Glomerular visceral epithelial cell (primary cell): ENCODE measurements around the gene MTF2.
"Not testable (repeated sequence)": the region's sequence is repeated elsewhere in the genome, so short reads cannot be mapped to it uniquely, and the experiment has no call there.

ENCODE experiments used
- DNase-seq: peaks from one replicate; pipeline ENCODE4 v3.0.0-alpha.2; 2016; ENCODE audit errors: extremely low spot score

The MTF2 gene

DNA sequence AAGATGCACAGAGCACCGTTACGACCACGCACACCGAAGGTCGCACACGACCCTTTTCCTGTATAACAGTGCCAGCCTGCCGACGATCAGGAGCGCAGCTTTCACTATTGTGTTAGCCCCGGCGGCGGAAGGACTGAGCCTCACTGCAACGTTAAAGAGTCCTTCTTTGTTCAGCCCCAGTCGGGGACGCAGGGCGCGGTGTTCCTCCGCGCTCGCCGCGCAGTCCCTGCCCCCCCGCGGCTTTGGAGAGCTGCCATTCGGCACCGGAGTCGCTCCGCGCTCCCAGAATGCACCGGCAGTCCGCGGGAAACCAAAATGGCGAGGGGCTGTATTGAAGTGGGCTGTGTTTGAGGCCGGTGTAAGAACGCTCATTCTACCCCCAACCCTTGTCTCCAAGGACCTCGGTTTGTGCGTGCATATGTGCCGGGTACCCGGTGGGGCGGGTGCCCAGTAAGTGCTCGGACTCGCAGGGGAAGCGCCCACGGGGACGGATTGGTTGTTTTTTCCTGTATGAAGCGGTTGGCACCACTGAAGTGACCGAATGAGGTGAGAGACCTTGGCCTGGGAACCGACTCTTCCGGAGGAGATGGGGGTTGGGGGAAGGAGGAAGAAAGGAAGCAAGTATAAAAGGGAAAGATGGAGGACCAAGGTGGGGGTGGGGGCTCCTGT, at the start of gene MTF2:
Gene MTF2 (plus strand): TSS at position 298 of the 669 bp plus-strand sequence. CDS start 244 bp downstream, at position 542.
- DNase-seq, result peak; percentile 97

DNA sequence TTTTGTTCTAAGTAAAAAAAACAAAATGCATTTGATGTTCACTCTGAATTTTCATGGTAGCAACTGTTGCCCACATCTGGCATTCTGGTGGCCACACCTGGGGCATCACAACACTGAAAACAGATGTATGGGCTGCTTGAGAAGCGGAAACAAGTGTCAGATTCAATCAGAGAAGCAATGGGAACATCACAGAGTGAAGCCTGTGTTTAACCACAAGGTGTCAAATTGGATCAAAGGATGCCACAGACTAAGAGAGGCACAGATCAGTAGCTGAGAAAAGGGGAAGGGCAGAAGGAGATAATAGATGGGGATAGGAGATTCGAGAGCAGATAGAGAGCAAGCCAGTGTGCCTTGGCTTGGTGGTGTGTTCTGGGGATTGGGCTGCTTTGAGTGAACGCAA, 49.8 kb upstream of the MTF2 start:
- no peak for DNase-seq

DNA sequence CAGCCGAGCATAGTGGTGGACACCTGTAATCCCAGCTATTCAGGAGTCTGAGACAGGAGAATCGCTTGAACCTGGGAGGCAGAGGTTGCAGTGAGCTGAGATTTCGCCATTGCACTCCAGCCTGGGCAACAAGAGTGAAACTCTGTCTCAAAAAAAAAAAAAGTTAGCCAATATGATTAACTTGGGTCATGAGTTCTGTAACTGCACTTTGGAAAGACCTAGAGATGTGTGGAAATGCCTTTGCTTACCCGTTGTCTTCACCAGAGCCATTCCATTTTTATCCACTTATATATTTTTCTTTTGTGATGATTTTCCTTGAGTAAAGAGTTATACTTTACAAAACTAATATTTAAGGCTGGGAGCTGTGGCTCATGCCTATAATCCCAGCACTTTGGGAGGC, 48.9 kb upstream of the MTF2 start:
- not testable (repeated sequence) for DNase-seq

DNA sequence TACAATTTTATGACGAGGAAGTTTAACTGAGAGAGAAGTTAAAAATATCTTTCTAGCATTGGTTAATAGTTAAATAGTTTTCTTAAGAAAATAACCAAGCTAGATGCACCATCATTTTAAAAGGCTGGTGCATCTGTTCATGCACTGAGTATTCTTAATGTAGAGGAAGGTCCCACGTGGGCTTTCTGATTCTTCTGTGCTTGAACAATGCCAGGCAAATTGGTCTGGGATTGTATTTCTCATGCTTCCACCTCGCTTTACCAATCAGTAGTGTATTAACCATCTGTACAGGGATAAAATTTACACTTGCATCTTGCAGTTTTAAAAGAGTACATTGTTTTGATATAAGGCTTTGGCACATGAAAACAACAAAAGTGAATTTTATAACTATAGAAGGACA, 47.4 kb upstream of the MTF2 start:
- no peak for DNase-seq

DNA sequence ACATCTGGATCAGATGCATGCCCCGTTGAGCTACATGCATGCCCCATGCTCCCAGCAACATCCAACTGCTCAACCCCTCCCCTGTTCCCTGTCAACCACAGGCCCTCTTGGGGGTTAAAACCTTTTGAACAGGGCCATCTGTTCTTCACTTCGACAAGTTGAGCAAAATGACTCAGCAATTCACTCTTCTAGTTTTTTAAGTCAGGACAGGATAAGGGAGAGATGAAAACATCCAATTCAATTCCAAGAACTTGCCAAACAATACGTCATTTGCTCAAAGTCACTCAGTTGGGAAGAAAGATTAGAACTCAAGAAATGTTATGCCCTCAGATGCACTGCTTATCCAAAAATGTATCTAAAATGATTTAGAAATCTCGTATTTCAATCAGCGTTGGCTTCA, 46.1 kb upstream of the MTF2 start:
- DNase-seq, result no peak

DNA sequence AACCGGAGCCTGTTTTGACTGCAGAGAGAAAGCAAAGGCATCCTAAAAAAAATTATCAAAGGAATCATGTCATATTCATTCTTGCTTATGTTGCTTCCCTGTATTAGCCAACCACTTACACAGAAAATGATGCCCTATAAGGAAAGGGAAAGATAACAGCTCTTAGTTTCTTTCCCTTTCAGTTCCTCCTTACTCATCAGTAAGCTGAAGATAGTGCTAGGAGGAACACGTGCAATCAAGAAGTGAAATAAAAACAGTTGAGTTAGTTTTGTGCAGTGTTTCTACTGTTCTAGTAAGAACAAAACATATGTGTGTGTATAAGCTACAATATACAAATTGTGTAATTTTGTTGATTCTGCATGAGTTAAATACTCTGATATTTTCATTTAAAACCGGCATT, 45.3 kb upstream of the MTF2 start:
- no peak for DNase-seq

DNA sequence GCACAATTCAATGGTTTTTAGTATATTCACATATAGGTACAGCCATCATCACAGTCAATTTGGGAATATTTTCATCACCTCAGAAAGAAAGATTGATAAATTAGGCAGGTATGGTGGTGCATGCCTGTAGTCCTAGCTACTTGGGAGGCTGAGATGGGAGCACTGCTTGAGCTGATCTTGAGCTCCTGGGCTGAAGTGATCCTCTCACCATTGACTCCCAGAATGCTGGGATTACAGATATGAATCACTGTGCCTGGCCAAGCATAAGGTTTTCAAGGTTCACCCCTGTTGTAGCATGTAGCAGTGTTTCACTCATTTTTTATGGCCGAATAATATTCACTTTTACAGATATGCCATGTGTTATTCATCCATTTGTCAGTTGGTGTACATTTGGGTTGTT, 44.7 kb upstream of the MTF2 start:
- DNase-seq, result no peak

DNA sequence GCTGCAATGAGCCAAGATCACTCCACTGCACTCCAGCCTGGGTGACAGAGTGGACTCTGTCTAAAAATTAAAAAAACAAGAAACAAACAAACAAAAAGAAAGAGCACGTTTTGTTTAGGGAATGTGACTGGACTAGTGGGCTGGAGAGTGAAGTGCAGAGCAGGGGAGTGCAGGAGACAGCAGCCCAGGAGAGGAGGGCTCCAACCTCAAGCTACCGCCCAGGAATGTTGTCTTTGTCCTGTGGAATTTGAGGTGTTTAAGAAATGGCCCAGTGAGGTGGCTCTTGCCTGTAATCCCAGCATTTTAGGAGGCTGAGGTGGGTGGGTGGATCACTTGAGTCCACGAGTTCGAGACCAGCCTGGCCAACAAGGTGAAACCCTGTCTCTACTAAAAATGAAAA, 42.4 kb upstream of the MTF2 start:
- no peak for DNase-seq

DNA sequence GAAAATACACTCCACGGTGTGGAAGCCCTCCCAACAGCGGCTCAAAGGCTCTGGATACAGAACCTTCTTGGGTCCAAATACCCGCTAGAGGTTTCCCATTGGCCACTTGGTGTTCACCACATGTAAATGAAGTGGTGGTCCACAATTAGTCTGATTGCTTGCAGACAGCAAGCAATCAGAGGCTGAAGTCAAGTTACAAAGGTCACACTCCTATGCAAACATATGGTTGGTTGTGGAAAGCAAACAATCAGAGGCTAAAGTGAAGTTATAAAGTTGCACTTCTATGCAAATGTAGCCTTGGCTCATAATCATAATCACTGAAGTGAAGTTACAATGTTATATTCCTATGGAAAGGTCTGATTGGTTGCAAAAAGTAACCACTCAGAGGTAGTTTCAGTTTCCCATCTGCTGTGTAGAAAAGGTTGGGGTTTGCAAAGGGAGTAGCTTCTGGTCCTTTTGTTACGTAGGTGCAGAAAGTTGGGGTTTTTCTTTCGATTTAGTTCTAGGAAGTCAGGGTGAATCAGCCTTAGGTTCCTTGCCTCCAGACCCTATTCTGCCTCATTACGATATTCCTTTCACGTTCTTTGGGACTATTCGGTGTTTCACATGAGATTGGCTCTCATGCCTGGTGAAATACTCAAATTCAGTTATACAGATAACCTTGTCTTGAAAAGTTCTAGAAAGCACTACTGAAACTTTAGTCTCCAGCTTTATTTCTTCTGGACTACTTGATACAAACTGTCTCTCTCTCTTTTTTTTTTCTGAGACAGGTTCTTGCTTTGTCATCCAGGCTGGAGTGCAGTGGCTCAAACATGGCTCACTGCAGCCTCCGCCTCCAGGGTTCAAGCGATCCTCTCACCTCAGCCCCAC, 36.7 kb upstream of the MTF2 start:
- no peak for DNase-seq

DNA sequence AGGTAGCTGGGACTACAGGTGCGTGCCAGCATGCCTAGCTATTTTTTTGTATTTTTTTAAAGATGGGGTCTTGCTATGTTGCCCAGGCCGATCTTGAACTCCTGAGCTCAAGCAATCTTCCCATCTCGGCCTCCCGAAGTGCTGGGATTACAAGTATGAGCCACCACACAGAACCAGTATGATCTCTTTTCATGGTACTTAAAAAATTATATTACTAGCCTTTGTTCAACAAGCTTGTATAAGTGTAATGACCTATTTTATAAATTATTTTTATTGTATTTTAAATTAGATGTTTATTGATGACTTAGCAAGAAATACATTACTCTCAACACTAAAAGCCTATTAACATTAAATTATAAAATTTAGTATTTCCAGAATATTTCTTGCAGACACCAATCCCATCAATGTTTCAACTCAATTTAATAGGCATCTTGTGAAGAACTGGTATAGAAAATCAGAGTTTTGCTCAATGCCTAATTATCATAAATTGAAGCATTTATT, 36.0 kb upstream of the MTF2 start:
- no peak for DNase-seq

DNA sequence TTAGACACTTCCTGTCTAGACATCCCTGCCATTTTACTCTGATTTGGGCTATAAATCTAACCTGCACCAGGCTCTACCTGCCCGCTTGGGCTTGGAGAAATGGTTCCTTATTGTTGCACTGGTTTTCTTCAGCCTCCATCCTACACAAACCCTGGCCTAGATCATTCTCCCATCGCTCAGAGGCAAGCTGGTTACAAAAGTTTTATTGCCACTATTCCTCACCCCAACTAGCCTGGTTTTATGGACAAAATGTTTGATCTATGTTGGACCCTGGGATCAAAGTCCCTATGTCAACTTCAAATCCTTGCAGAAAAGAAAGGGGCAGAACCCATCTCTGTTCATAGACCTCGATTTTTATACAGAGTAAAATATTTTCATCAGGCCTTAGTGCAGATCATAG, 31.5 kb upstream of the MTF2 start:
- no peak for DNase-seq

DNA sequence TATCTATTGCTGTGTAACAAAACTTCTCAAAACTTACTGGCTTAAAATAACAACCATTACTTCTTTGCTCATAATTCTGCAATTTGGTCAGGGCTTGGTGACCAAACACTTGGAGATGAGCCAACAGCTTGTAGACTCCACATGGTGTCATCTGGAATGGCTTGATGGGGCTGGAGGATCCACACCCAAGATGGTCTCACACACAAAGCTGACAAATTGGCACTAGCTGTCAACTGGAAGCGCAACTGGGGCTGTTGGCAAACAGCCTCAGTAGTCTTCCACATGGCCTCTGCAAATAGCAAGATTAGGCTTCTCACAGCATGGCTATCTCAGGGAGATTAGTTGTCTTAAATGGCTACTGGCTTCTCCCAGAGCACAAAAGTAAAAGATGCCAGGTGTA, 27.1 kb upstream of the MTF2 start:
- no peak for DNase-seq

DNA sequence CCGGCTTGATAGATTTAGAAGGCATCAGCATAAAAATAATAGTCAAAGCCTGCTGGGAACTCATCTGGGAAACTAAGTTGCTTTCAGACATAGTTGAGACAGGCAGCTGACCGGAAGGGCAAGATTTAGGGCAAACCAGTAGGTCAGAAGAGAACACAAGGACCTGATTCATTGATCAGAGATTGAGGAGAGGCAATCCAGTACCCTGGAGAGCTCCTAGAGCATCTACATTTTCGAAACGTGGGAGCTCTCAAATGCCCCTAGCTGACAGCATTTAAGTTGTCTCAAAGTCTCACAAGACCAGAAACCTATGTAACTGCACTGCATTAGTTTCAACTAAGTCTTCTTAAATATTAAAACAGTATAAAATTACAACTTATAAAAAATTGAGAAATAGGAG, 22.9 kb upstream of the MTF2 start:
- DNase-seq, result no peak

DNA sequence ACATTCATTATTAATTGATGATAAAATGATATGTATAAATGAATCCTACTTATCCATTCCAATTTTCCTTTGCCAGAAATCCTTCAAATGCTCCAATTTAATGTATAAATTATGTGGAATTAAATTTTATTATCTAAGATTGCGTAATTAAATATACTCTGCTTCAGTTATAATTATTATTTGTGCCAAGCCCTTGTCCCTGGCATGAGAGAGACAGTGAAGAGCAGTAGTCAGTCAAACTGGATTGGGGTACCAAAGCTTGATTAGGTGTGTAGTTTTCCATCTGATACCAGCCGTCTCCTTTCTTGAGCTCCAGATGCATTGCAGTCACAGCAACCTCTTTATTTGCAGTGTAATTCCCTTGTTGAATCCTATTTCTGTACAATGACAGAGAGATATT, 22.4 kb upstream of the MTF2 start:
- DNase-seq, result no peak

DNA sequence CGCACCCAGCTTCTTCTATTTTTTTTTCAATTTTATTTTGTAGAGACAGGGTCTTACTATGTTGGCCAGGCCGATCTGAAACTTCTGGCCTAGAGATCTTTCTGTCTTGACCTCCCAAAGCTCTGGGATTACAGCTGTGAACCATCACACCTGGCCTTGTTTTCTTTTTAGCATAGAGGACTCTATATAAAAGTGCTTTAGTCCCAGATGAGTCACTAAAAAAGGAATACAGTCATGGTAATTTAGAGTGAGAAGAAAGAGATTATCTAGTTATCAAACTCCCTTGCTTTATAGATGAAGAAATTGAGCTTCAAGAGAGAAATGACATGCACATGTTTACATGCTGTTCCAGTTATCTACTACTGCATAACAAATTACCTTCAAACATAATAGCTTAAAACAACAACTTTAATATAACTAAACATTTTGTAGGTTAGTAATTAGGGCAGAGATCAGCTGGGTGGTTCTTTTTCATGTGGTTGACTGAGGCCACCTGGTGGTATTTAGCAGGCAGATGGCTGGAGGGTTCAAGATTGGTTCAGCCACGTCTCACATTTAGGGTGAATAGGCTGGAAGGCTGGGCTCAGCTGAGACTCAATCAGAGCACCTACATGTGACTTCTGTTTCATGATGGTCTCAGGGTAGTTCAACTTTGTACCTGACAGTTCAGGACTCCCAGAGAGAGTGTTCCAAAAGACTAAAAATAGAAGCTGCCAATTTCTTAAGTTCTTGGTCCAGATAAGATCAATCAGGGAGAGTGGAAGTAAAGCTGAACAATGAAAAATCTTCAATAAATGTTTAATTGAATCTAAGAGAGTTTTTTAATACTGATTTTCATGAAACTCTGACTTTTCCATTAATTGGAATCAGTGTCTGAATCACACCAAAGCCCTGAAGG, 16.9 kb upstream of the MTF2 start:
- DNase-seq, result peak; percentile 12

DNA sequence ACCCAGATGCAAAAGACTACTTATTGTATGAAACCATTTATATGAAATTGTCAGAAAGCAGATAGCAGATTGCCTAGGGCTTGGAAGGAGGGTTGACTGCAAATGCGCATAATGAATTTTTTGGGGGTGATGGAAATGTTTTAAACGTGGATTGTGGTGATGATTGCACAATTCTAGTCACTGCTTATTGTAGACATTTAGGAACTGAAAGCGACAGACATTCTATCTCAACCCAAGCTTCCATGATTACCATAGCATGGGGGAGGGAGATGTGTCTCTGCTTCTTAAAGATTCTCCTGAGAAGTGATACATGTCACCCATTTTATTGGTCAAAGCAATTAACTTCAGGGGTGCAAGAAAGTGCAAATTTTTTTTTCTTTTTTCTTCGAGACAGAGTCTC, 2.8 kb upstream of the MTF2 start:
- DNase-seq, result no peak

DNA sequence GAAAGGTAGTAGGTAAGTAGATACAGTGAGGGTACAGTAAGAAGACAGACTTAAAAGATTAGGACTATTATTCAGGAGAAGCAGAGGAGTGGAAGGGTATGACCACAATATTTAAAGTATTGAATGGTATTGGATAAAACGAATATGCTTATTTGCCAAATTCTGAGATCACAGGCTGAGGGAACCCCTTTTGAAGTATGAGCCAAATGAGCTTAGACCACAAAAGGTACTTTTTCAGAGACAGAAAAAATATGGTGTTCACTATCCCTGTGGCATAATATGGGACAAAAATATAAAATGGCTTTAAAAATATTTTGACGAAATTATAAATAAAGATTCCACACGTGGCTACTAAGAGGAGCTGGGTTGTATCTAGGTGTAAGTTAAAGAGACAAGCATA, 880 bp upstream of the MTF2 start:
- DNase-seq, result no peak

DNA sequence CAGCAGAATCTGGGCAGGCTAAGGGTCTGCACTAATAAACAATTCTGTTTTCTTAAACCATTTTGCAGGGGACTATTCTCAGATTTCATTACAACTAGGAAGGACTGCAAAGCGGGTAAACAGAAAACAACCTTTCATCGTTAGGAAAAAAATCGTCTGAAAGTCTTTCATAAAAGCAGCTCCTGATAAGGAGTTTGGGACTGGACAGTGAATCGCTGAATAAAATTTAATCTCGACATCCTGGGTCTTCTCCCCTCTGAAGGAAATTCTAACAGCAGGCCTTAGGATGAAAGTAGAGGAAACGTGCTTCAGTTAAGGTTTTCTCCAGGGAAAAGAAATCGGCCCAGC, 471 bp upstream of the MTF2 start:
- no peak for DNase-seq

DNA sequence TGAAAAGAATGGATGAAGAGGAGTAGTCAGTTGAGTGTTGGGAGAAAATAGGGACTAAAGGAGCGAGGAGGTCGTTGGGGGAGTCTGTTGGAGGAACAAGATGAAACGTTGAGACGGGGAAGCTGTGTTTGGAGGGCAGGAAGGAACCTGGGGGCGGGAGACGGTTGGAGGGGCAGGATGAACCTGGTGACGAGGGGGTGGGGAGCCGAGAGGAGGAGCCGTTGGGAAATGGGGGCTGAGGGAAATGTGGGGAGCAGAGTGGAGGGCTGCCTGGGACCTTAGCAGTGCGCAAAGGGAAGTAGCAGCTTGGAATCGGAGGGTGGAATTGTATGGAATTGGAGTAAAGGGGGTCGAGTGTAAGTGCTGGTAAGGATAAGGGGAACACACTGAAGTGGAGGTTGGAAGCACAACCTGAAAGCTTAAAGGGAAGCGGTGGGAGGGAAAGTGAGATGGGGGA, 630 bp downstream of the MTF2 start:
- peak; percentile 34 for DNase-seq

DNA sequence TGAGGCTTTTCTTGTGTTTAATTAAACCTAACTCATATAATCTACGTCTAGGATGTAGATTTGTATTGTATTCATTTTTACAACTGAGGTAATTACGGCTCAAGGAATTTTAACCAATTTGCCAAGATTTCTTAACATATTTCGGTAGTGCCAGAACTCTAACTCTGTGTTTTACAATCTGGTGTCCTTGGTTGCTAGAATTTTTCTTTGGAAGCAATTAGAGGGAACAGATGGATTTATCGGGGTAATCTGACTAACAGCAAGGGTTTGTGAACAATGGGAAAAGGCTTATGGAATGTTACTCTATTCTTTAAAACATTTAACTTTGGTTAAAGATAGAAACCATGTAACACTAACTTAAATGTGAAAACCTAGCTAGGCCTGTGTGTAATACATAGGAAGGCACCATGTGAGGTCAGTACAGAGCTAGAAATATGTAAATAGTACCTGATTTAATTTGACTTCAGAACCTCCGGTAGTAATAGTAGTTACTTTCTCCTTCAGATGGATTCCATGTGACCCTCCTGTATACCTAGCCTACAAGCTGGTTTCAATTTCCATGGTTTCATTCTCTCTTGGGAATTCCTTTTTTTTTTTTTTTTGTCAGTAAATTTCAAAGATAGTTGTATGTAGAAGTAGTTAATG, 1.2 kb downstream of the MTF2 start:
- DNase-seq, result peak; percentile 68

DNA sequence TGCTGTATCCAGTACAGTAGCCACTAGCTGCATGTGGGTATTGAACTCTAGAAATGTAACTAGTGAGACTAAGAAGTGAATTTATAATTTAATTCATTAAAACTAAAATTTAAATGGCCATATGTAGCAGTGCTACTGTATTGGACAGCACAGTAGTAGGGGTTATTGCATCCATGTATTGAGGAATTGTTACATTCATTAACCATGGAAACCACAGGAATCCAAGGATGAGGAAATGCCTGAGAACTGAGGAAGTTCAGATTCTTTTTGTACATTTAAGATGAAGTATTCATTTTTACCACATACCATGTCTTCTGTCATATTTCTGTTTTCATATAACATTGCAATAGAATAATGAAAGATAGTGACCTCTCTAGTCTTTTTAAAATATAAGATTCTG, 2.6 kb downstream of the MTF2 start:
- DNase-seq, result peak; percentile 72

DNA sequence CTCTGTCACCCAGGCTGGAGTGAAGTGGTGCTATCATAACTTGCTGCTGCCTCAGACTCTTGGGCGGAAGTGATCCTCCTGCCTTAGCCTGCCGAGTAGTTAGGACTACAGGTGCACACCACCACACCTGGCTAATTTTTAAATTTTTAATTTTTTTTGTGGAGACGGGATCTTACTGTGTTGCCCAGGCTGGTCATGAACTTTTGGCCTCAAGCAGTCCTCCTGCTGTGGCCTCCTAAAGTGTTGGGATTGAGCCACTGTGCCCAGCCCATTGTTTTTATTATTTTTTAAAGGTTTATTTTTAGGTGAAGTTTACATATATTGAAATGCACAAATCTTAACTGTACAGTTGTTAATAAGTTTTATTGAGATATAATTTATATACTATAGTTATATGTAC, 3.2 kb downstream of the MTF2 start:
- no peak for DNase-seq
